Spleen (tissue), 7 donors: ENCODE data around the gene DOCK4.

ENCODE experiments used
- POLR2A ChIP-seq, 3 donors: fragments of 450-650 bp; IDR thresholded peaks; one replicate each; pipeline ENCODE4 v1.5.1; 2017; ENCODE audit warnings: antibody characterized with exemption in 3 of 3, mild to moderate bottlenecking in 1 of 3
- POLR2AphosphoS5 ChIP-seq, 3 donors: sonication (generic); formaldehyde crosslinking; IDR thresholded peaks; one replicate each; pipeline ENCODE4 v1.5.1; 2017; ENCODE audit warnings: antibody characterized with exemption in 3 of 3
- TF ChIP-seq, protein P1 (sequence below), 11 experiments: fragments of 200-600 bp in 7 of 11; fragments of 450-650 bp in 4 of 11; sonication (generic) in 4 of 11; IDR thresholded peaks in 8 of 11; conservative IDR thresholded peaks in 3 of 11; 1 replicate in 7 of 11; 2 replicates in 4 of 11; pipeline versions ENCODE4 v1.4.0 to v1.8.0; 2016 to 2021; ENCODE audit warnings: antibody characterized with exemption in 11 of 11, inconsistent platforms in 4 of 11, mild to moderate bottlenecking in 1 of 11
- donor health status: DM: no; HTN: no; CAD: no; lungs with moderate emphysema.
- donor health status: DM: no; HTN: no; CAD: no.
- donor health status: DM: no; HTN: no; CAD: no.

DNA sequence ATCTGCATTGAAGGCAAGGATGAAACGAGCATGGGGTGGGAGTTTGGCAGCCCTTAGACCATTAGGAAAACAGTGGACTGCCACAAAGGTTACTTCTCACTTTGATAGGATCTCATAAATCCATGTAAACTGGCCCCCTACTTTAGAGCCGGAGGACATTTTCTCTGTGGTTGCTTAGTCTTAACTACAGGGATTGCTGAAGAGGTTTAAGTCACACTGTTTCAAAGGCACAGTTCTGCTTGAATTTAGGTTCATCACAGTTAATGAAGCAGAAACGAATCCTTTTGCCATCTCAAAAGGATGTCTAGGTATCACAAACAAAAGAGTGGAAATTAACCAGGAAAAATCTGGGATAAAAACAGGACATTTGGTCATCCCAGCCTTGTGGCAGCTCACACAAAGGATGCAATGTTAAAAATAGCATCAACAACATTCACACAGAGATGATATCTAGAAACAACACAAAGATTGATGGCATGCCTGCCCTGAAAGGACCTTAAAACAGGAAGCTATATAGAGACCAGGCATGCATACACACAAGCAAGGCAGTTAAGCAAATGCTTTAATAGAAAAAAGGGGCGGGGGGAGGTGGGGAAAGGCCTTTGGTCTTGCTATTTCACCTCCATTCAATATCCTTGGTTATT is 74.0 kb downstream of the DOCK4 start:
- TF ChIP-seq POLR2A (IDR thresholded peaks at IDR 0.05) (no peak), POLR2AphosphoS5 (IDR thresholded peaks at IDR 0.05) (no peak)
- TF ChIP-seq, protein P1, sequence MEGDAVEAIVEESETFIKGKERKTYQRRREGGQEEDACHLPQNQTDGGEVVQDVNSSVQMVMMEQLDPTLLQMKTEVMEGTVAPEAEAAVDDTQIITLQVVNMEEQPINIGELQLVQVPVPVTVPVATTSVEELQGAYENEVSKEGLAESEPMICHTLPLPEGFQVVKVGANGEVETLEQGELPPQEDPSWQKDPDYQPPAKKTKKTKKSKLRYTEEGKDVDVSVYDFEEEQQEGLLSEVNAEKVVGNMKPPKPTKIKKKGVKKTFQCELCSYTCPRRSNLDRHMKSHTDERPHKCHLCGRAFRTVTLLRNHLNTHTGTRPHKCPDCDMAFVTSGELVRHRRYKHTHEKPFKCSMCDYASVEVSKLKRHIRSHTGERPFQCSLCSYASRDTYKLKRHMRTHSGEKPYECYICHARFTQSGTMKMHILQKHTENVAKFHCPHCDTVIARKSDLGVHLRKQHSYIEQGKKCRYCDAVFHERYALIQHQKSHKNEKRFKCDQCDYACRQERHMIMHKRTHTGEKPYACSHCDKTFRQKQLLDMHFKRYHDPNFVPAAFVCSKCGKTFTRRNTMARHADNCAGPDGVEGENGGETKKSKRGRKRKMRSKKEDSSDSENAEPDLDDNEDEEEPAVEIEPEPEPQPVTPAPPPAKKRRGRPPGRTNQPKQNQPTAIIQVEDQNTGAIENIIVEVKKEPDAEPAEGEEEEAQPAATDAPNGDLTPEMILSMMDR (IDR thresholded peaks at IDR 0.05 in 8 of 11, conservative IDR thresholded peaks at IDR 0.05 in 3 of 11) = no peak
